GM12891 (cell line): ENCODE data around the gene TNFRSF8.

Experiments used
- DNase-seq: peaks from one replicate; pipeline ENCODE4 v3.0.0; 2011; ENCODE audit warnings: low spot score; ENCODE audit not compliant: insufficient read length
- FAIRE-seq: peaks from 2 replicates; lab custom pipeline; 2011; peaks lifted over from hg19 to GRCh38; lab: Jason Lieb, UNC
- PAX5 ChIP-seq: IDR thresholded peaks from 2 replicates; pipeline ENCODE4 v1.6.1; 2011; ENCODE audit warnings: low read length, moderate library complexity, mild to moderate bottlenecking; ENCODE audit not compliant: insufficient read depth, severe bottlenecking
- POLR2A ChIP-seq: IDR thresholded peaks from 2 replicates; pipeline ENCODE4 v1.6.1; 2011; ENCODE audit warnings: low read depth, low read length, control low read depth
- POLR2AphosphoS5 ChIP-seq: IDR thresholded peaks from 2 replicates; pipeline ENCODE4 v1.6.1; 2011; ENCODE audit warnings: low read depth, low read length, control low read depth
- POU2F2 ChIP-seq: IDR thresholded peaks from 2 replicates; pipeline ENCODE4 v1.6.1; 2011; ENCODE audit warnings: low read depth, mild to moderate bottlenecking, control low read depth, low read length, moderate library complexity
- SPI1 ChIP-seq: IDR thresholded peaks from 2 replicates; pipeline ENCODE4 v1.6.1; 2011; ENCODE audit warnings: low read depth, low read length, control low read depth
- TAF1 ChIP-seq: IDR thresholded peaks from 2 replicates; pipeline ENCODE4 v1.6.1; 2011; ENCODE audit warnings: low read depth, low read length, control low read depth

Gene TNFRSF8

DNA sequence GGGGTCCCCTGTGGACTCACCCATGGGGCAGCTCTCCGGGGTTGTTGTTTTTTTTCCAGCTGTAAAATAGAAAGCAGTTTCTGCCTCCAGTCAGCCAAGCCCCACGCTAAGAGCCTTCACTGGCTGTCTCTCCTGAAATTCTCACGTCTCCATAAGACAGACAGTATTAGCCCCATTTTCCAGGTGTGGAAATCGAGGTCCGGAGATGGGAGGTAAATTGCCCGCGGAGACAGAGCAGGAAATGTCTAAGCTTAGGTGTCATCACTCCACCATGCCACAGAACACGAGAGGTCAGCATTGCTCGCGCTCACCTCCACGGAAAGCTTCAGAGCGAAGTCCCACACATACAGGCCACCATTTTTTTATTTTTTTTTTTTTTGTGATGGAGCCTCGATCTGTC lies 44.6 kb downstream of the TNFRSF8 start:
- TF ChIP-seq POU2F2 (no peak), POLR2AphosphoS5 (no peak), TAF1 (no peak), PAX5 (no peak), SPI1 (no peak), POLR2A (no peak)
- DNase-seq (no peak), FAIRE-seq (no peak)

DNA sequence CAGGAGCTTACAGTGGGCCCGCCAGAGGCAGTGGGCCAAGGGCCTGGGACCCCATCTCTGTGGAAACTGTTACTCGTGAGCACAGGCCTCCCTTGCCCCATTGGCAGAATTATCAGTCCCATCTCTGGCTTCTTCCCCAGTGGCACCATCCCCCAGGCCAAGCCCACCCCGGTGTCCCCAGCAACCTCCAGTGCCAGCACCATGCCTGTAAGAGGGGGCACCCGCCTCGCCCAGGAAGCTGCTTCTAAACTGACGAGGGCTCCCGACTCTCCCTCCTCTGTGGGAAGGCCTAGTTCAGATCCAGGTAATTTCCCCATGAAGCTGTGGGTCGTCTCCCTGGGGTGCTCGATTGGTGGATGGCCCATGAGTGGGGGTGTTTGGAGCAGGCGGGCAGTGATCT lies 46.8 kb downstream of the TNFRSF8 start:
- DNase-seq, result no peak
- TF ChIP-seq SPI1, result no peak
- no peak for FAIRE-seq

DNA sequence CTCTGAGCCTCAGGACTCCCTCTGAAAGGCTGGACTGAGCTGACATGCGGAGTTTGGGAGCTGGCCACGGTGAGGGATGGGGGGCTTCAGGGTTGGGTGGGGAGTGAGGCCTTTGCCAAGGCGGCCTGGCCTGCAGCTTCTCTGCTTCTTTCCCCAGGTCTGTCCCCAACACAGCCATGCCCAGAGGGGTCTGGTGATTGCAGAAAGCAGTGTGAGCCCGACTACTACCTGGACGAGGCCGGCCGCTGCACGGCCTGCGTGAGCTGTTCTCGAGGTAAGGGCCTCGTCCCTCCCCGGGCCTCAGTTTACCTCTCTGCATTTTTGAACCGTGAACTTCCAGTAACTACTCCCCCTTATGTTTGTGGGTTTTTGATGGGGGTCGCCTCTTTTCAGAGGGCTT lies 48.6 kb downstream of the TNFRSF8 start:
- no peak for FAIRE-seq
- TF ChIP-seq PAX5 (no peak), SPI1 (no peak), POU2F2 (no peak), POLR2AphosphoS5 (no peak), POLR2A (no peak), TAF1 (no peak)

DNA sequence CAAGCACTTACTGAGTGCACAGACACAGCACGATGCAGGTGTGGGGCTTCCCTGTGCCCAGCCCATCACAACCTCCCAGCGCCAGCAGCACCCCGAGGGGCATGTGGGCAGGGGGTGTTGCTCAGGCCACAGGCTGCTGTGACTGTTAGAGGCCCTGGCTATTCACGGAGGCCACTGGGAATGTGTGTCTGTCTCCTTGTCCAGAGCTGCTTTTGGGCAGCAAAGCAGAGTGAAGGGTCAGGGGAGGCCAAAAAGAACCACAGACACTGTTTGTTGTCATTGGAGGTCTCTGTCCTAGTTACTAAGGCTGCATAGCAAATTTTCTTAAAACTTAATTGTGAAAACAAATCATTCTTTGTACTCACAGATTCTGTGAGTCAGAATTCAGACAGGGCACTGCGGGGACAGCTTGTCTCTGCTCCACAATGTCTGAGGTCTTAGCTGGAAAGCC lies 49.6 kb downstream of the TNFRSF8 start:
- no peak for FAIRE-seq
- DNase-seq, result no peak
- TF ChIP-seq SPI1, result no peak
- TF ChIP-seq POLR2A, result no peak
- no peak for TF ChIP-seq TAF1
- no peak for TF ChIP-seq POU2F2
- no peak for TF ChIP-seq POLR2AphosphoS5
- no peak for TF ChIP-seq PAX5

More for the DNA sequence above, 48.6 kb downstream of the TNFRSF8 start:
- no peak for DNase-seq

GRCh38 chr1:12113433-12114339 lies 50.6 kb downstream of the TNFRSF8 start:
- TF ChIP-seq TAF1, result no peak
- no peak for TF ChIP-seq SPI1
- no peak for TF ChIP-seq POLR2AphosphoS5
- no peak for TF ChIP-seq POLR2A
- no peak for TF ChIP-seq PAX5
- TF ChIP-seq POU2F2, result no peak
- no peak for FAIRE-seq
- no peak for DNase-seq

- TF ChIP-seq POLR2AphosphoS5 (no peak), POLR2A (no peak), POU2F2 (no peak), PAX5 (no peak), SPI1 (no peak), TAF1 (no peak)
- DNase-seq (no peak), FAIRE-seq (no peak)
These were observed 51.2 kb downstream of the TNFRSF8 start for GRCh38 chr1:12114340-12114683.

DNA sequence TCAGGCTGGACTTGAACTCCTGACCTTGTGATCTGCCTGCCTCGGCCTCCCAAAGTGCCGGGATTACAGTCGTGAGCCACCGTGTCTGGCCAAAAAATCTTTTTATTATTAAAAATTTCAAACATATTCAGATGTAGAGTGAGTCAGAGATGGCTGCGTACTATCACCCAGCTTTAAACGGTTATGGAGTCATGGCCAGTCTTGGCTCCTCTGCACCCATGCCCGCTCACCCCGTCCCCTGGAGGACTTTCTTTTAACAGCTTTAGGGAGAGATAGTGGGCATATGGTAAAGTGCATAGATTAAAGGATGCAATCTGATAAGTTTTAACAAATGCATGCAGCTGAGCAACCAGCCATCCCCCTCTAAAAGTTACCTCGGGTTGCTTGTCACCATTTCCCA lies 51.8 kb downstream of the TNFRSF8 start:
- FAIRE-seq, result no peak
- TF ChIP-seq POLR2AphosphoS5, result no peak
- no peak for TF ChIP-seq POU2F2
- TF ChIP-seq TAF1, result no peak
- TF ChIP-seq POLR2A, result no peak
- no peak for TF ChIP-seq SPI1
- TF ChIP-seq PAX5, result no peak
- DNase-seq, result no peak

- TF ChIP-seq PAX5 (no peak), TAF1 (no peak), POLR2AphosphoS5 (no peak), POLR2A (peak; percentile 46; the same call in 1 of the 2 replicates)
- FAIRE-seq (no peak), DNase-seq (no peak)
These were observed 58.3 kb downstream of the TNFRSF8 start for GRCh38 chr1:12121212-12122003.

DNA sequence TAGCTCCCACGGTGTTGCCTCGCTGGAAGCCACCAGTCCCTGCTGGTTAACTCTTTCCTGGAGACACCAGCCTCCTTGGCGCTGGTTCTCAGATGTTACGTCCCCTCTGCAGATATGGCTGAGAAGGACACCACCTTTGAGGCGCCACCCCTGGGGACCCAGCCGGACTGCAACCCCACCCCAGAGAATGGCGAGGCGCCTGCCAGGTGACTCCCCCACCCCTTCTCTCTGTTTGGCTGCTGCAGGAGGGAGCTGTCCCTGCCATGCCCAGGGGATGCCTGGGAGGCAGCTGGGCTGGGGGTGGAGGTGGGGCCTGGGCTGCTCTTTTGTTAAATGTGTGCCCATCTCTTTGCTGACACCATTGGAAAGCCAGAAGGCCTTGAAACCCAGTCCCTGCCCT lies 60.1 kb downstream of the TNFRSF8 start:
- no peak for DNase-seq
- no peak for FAIRE-seq
- TF ChIP-seq TAF1, result no peak
- TF ChIP-seq PAX5, result no peak
- TF ChIP-seq SPI1, result no peak
- no peak for TF ChIP-seq POLR2AphosphoS5
- TF ChIP-seq POLR2A, result no peak
- no peak for TF ChIP-seq POU2F2
